ENCODE measurements around the gene PLCXD3.
A peak's percentile ranks its signal among the peaks of the same experiment; 100 is the strongest.

Gene PLCXD3

GRCh38 chr5:41264019-41264418, 246.4 kb downstream of the PLCXD3 start (continued):
- TF ChIP-seq POU6F1 (CRISPR knock-in tag; IDR thresholded peaks at IDR 0.05; ENCODE audit: borderline replicate concordance, low read depth) = no peak; the same call in 1 of the 2 replicates
- peak; percentile 96 for TF ChIP-seq ISL1 (CRISPR knock-in tag; IDR thresholded peaks at IDR 0.05)
- peak; percentile 9 for TF ChIP-seq PPARA (CRISPR knock-in tag; IDR thresholded peaks at IDR 0.05; ENCODE audit: borderline replicate concordance)
- no peak for TF ChIP-seq ZC3H10 (CRISPR knock-in tag; IDR thresholded peaks at IDR 0.05)
- peak; percentile 97 for TF ChIP-seq CSRNP3 (CRISPR knock-in tag; IDR thresholded peaks at IDR 0.05)

GRCh38 chr5:41263335-41263734, 247.1 kb downstream of the PLCXD3 start:
- no peak; the same call in 2 of the 3 replicates for ATAC-seq
- TF ChIP-seq CSRNP3 (CRISPR knock-in tag; IDR thresholded peaks at IDR 0.05) (no peak), PPARA (CRISPR knock-in tag; IDR thresholded peaks at IDR 0.05; ENCODE audit: borderline replicate concordance) (no peak; the same call in 1 of the 2 replicates), TOX (CRISPR knock-in tag; IDR thresholded peaks at IDR 0.05; ENCODE audit: borderline replicate concordance) (no peak), CREB5 (CRISPR knock-in tag; IDR thresholded peaks at IDR 0.05; ENCODE audit: low read depth) (no peak), TCF4 (CRISPR knock-in tag; IDR thresholded peaks at IDR 0.05; ENCODE audit: borderline replicate concordance) (no peak), ZNF565 (CRISPR knock-in tag; conservative IDR thresholded peaks at IDR 0.05; ENCODE audit: low read depth) (no peak), ISL1 (CRISPR knock-in tag; IDR thresholded peaks at IDR 0.05) (no peak), TSHZ2 (CRISPR knock-in tag; IDR thresholded peaks at IDR 0.05) (no peak)
